OCI-LY3 (cell line): ENCODE results near the gene SCAF11.

Experiments
- CTCF ChIP-seq: fragments of 200-600, 300-600 bp; sonication (generic); IDR thresholded peaks from 2 replicates; pipeline ENCODE4 v1.5.1; 2014; ENCODE audit warnings: antibody characterized with exemption, low read length, low read depth
- EZH2phosphoT487 ChIP-seq: fragments of 200-600 bp; shearing (Covaris generic); IDR thresholded peaks from 2 replicates; pipeline ENCODE4 v1.6.1; 2018; ENCODE audit warnings: antibody characterized with exemption, mixed run types, low read depth

- no peak for TF ChIP-seq CTCF
- no peak for TF ChIP-seq EZH2phosphoT487
Measured at GRCh38 chr12:45938566-45938965, 51.8 kb downstream of the SCAF11 start.
